Astrocyte (in vitro differentiated cells and primary cell): ENCODE measurements around the gene NR1H3. TPM values are rescaled to one million over a fixed set of nuclear protein-coding genes. Genes with fewer than 3 reads are reported as not detected.

ENCODE experiments used
- DNase-seq: peaks from one replicate; pipeline ENCODE4 v3.0.0-alpha.2; 2010; ENCODE audit warnings: low read depth
- FAIRE-seq: peaks from 2 replicates; lab custom pipeline; 2011; peaks lifted over from hg19 to GRCh38; lab: Jason Lieb, UNC
- H2AFZ ChIP-seq: 2 replicates; pipeline ENCODE4 v1.6.0; 2012; ENCODE audit warnings: low read depth, low read length, inconsistent platforms
- H3K27ac ChIP-seq: 2 replicates; pipeline ENCODE4 v1.5.1; 2011; ENCODE audit warnings: low read depth, low read length, inconsistent platforms
- H3K27me3 ChIP-seq: 2 replicates; pipeline ENCODE4 v1.6.0; 2011; ENCODE audit warnings: low read length, inconsistent platforms; ENCODE audit not compliant: insufficient read depth
- H3K36me3 ChIP-seq: 2 replicates; pipeline ENCODE4 v1.5.1; 2011; ENCODE audit warnings: low read length, inconsistent platforms; ENCODE audit not compliant: insufficient read depth
- H3K4me1 ChIP-seq: 2 replicates; pipeline ENCODE4 v1.5.1; 2011; ENCODE audit warnings: low read length, inconsistent platforms; ENCODE audit not compliant: insufficient read depth
- H3K4me2 ChIP-seq: 2 replicates; pipeline ENCODE4 v1.6.0; 2012; ENCODE audit warnings: low read length, inconsistent platforms
- H3K4me3 ChIP-seq: 2 replicates; pipeline ENCODE4 v1.5.1; 2011; ENCODE audit warnings: low read depth, mild to moderate bottlenecking, low read length, inconsistent platforms; ENCODE audit not compliant: insufficient read depth
- H3K79me2 ChIP-seq: 2 replicates; pipeline ENCODE4 v1.6.0; 2012; ENCODE audit warnings: mild to moderate bottlenecking, low read length, inconsistent platforms; ENCODE audit not compliant: insufficient read depth
- H3K9ac ChIP-seq: 2 replicates; pipeline ENCODE4 v1.6.0; 2012; ENCODE audit warnings: mild to moderate bottlenecking, low read length, inconsistent platforms
- H3K9me3 ChIP-seq: 2 replicates; pipeline ENCODE4 v1.5.1; 2012; ENCODE audit warnings: low read depth, mild to moderate bottlenecking, low read length, inconsistent platforms; ENCODE audit not compliant: insufficient read depth
- H4K20me1 ChIP-seq: 2 replicates; pipeline ENCODE4 v1.6.0; 2012; ENCODE audit warnings: low read length, inconsistent platforms; ENCODE audit not compliant: insufficient read depth
- H3K27ac Mint-ChIP-seq: one replicate; pipeline ENCODE4 v1.8.0; 2021; ENCODE audit warnings: mild to moderate bottlenecking, mixed read lengths; ENCODE audit not compliant: unreplicated experiment
- H3K27me3 Mint-ChIP-seq: one replicate; pipeline ENCODE4 v1.8.0; 2021; ENCODE audit warnings: low read depth, mixed read lengths; ENCODE audit not compliant: unreplicated experiment
- H3K36me3 Mint-ChIP-seq: one replicate; pipeline ENCODE4 v1.8.0; 2021; ENCODE audit warnings: low read depth, mixed read lengths; ENCODE audit not compliant: unreplicated experiment
- H3K4me1 Mint-ChIP-seq: one replicate; pipeline ENCODE4 v1.8.0; 2021; ENCODE audit warnings: low read depth, mixed read lengths; ENCODE audit not compliant: unreplicated experiment
- H3K4me3 Mint-ChIP-seq: one replicate; pipeline ENCODE4 v1.8.0; 2021; ENCODE audit warnings: mild to moderate bottlenecking, moderate library complexity, mixed read lengths; ENCODE audit not compliant: unreplicated experiment
- H3K9me3 Mint-ChIP-seq: one replicate; pipeline ENCODE4 v1.8.0; 2021; ENCODE audit warnings: mild to moderate bottlenecking, mixed read lengths; ENCODE audit not compliant: unreplicated experiment
- CTCF ChIP-seq: IDR thresholded peaks from 2 replicates; pipeline ENCODE4 v1.5.1; 2011; ENCODE audit warnings: low read depth, mild to moderate bottlenecking, inconsistent platforms, low read length, moderate library complexity; ENCODE audit not compliant: insufficient read depth
- EZH2 ChIP-seq: IDR thresholded peaks from 2 replicates; pipeline ENCODE4 v1.6.1; 2012; ENCODE audit warnings: mild to moderate bottlenecking, low read length, inconsistent platforms; ENCODE audit not compliant: insufficient read depth
- total RNA-seq: library from RNA; stranded (reverse); gene quantifications from 2 replicates; pipeline ENCODE4 v1.2.1, GENCODE V29; 2021

The NR1H3 gene
- total RNA-seq, 1 donor from 2014 or later, result 11.2 TPM

GRCh38 chr11:47274495-47275235, 16.9 kb downstream of the NR1H3 start:
- DNase-seq, result no peak
- no peak overlapping the region for H3K4me3 Mint-ChIP-seq
- H3K27me3 ChIP-seq, result no peaks in the 10 kb centered on the region
- H3K9me3 Mint-ChIP-seq, result no peaks in the 10 kb centered on the region
- H3K4me3 ChIP-seq, result no peak overlapping the region
- H3K36me3 Mint-ChIP-seq, result peaks cover 13% of the 10 kb centered on the region
- no peaks in the 10 kb centered on the region for H3K27me3 Mint-ChIP-seq
- H3K27ac Mint-ChIP-seq, result no peak overlapping the region
- no peak for TF ChIP-seq CTCF
- TF ChIP-seq EZH2, result no peak
- H3K9me3 ChIP-seq, result no peaks in the 10 kb centered on the region
- peaks cover 11% of the 10 kb centered on the region for H3K4me1 Mint-ChIP-seq
- peaks cover 49% of the 10 kb centered on the region for H3K79me2 ChIP-seq
- no peak for FAIRE-seq
- no peak overlapping the region for H3K4me2 ChIP-seq
- no peak overlapping the region for H2AFZ ChIP-seq
- H3K4me1 ChIP-seq, result peaks cover 8% of the 10 kb centered on the region
- H3K36me3 ChIP-seq, result peaks cover 26% of the 10 kb centered on the region
- no peak overlapping the region for H3K9ac ChIP-seq
- H3K27ac ChIP-seq, result no peak overlapping the region
- peaks cover 54% of the 10 kb centered on the region for H4K20me1 ChIP-seq

- Histone ChIP-seq H3K27ac (no peak overlapping the region), H3K4me1 (no peaks in the 10 kb centered on the region), H3K79me2 (peaks cover 34% of the 10 kb centered on the region), H3K9ac (no peak overlapping the region), H3K36me3 (peaks cover 37% of the 10 kb centered on the region), H3K27me3 (no peaks in the 10 kb centered on the region), H3K9me3 (no peaks in the 10 kb centered on the region), H3K4me3 (no peak overlapping the region), H2AFZ (no peak overlapping the region), H4K20me1 (peaks cover 39% of the 10 kb centered on the region), H3K4me2 (no peak overlapping the region)
- Mint-ChIP-seq H3K27ac (no peak overlapping the region), H3K27me3 (no peaks in the 10 kb centered on the region), H3K9me3 (no peaks in the 10 kb centered on the region), H3K4me3 (no peak overlapping the region), H3K36me3 (peaks cover 19% of the 10 kb centered on the region), H3K4me1 (peaks cover 4% of the 10 kb centered on the region)
- no peak for TF ChIP-seq CTCF
- TF ChIP-seq EZH2, result no peak
- no peak for DNase-seq
- no peak for FAIRE-seq
These were observed 19.1 kb downstream of the NR1H3 start for GRCh38 chr11:47276923-47277322.

- Histone ChIP-seq H3K9ac (no peak overlapping the region), H3K4me3 (no peak overlapping the region), H3K79me2 (peaks cover 23% of the 10 kb centered on the region), H3K9me3 (no peaks in the 10 kb centered on the region), H2AFZ (no peak overlapping the region), H3K36me3 (peaks cover 45% of the 10 kb centered on the region), H3K27ac (no peak overlapping the region), H3K27me3 (no peaks in the 10 kb centered on the region), H3K4me2 (no peak overlapping the region), H3K4me1 (no peaks in the 10 kb centered on the region), H4K20me1 (peaks cover 28% of the 10 kb centered on the region)
- no peak for FAIRE-seq
- TF ChIP-seq EZH2 (no peak), CTCF (no peak)
- no peaks in the 10 kb centered on the region for H3K9me3 Mint-ChIP-seq
- no peak for DNase-seq
- no peak overlapping the region for H3K27ac Mint-ChIP-seq
- H3K36me3 Mint-ChIP-seq, result peaks cover 25% of the 10 kb centered on the region
- no peak overlapping the region for H3K4me3 Mint-ChIP-seq
- no peaks in the 10 kb centered on the region for H3K27me3 Mint-ChIP-seq
- H3K4me1 Mint-ChIP-seq, result no peaks in the 10 kb centered on the region
These were observed 20.3 kb downstream of the NR1H3 start for GRCh38 chr11:47278058-47278457.
